Measurements from ENCODE around the gene FAM171A2.

- TF ChIP-seq CTCF (IDR thresholded peaks at IDR 0.05) = no peak
- no peak for TF ChIP-seq POLR2A (IDR thresholded peaks at IDR 0.05)
Observed at GRCh38 chr17:44327715-44328449, 35.8 kb downstream of the FAM171A2 start.
